Esophagus squamous epithelium (tissue), 4 donors: Measurements from ENCODE around the gene PLEK2.

ENCODE experiments used
- POLR2A ChIP-seq, 4 donors: fragments of 450-650 bp; IDR thresholded peaks; one replicate each; pipeline ENCODE4 v1.6.1; 2017; ENCODE audit warnings: antibody characterized with exemption in 4 of 4, mild to moderate bottlenecking in 4 of 4, moderate library complexity in 3 of 4
- TF ChIP-seq, protein P1 (sequence below), 6 experiments: fragments of 450-650 bp in 4 of 6; fragments of 200-600 bp in 2 of 6; sonication (generic) in 2 of 6; IDR thresholded peaks; one replicate each; pipeline ENCODE4 v1.5.1; 2016 to 2019; ENCODE audit warnings: antibody characterized with exemption in 6 of 6, mild to moderate bottlenecking in 4 of 6, moderate library complexity in 4 of 6

DNA sequence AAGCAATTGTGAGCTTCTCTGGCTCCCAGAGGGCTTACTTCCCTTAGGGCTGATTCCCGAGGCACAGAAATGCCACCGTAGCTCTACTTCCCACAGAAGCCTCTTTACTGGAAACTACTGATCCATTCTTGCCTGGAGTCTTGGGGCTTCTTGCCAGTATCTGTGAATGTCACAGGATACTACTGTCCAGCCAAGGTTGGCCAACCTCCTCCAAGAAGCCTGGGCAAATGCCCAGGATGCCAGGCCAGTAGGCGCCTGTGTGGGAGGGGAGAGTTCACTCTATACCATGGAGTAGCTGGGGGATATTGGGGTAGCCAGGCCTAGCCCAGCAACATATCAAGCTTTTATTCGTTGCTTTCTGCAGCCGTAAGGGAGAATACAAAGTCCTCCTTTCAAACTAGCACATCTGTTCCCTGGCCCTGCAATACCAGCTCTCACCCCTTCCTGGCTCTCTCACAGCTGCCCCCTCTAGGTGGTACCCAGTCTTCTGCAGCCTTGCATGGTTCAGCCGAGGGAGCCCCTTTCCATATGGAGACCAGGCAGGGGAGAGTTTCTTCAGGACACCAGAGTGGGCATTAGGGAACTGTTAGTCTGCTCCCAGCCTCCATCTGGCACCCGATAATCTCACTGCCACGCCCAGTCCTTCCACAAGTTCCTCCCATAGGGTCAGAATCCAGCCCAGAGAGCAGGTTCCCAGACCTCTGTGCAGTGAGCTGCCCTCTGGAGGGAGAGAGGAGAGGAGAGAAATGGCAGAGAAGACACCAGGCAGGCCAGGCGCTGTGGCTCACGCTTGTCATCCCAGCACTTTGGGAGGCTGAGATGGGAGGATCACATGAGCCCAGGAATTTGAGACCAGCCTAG, 24.3 kb upstream of the PLEK2 start:
- TF ChIP-seq, protein P1, sequence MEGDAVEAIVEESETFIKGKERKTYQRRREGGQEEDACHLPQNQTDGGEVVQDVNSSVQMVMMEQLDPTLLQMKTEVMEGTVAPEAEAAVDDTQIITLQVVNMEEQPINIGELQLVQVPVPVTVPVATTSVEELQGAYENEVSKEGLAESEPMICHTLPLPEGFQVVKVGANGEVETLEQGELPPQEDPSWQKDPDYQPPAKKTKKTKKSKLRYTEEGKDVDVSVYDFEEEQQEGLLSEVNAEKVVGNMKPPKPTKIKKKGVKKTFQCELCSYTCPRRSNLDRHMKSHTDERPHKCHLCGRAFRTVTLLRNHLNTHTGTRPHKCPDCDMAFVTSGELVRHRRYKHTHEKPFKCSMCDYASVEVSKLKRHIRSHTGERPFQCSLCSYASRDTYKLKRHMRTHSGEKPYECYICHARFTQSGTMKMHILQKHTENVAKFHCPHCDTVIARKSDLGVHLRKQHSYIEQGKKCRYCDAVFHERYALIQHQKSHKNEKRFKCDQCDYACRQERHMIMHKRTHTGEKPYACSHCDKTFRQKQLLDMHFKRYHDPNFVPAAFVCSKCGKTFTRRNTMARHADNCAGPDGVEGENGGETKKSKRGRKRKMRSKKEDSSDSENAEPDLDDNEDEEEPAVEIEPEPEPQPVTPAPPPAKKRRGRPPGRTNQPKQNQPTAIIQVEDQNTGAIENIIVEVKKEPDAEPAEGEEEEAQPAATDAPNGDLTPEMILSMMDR (IDR thresholded peaks at IDR 0.05): no peak
- TF ChIP-seq POLR2A (IDR thresholded peaks at IDR 0.05): no peak
